Hepatic stellate cell (primary cell): ENCODE results near the gene TEDC2.

Experiments used
- DNase-seq: peaks from one replicate; pipeline ENCODE4 v3.0.0; 2011; ENCODE audit warnings: low spot score

The TEDC2 gene

GRCh38 chr16:2496223-2497115, 36.6 kb downstream of the TEDC2 start:
- no peak for DNase-seq

- no peak for DNase-seq
Measured at GRCh38 chr16:2497116-2497630, 37.3 kb downstream of the TEDC2 start.

GRCh38 chr16:2497695-2498484, 38.0 kb downstream of the TEDC2 start:
- no peak for DNase-seq

DNA sequence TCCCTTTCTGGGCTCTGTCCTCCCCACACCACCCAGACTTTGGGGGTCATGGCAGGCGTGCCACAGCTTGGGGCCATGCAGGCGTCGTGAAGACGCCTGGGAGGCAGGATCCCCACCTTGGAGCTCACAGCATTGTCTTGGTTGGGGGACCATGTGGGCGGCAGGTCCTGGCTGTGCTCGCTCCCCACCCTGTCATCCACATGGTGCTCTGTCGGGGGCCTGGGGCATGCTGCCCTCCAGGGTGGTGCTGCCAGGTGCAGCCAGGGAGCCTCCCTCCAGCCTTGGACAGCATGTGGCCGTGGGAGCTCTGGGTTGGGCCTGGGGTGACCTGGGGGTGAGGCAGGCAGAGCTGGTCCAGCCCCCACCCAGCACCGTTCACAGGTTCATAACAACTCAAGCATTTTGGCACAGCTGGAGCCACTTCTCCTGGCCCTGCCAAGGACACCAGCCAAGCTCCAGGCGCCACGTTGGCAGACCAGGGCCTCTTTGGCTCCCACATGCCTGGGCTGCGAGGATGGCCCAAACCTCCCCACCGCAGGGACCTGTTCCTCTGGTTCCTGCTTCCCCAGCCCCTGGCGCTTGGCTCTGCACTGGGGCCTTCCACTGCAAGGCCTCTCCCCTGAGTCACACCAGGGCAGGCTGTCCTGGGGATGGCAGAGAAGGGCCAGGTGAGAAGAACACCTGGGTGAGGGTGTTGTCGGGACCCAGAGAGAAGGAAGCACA, 38.8 kb downstream of the TEDC2 start:
- no peak for DNase-seq

GRCh38 chr16:2499454-2499853, 39.5 kb downstream of the TEDC2 start:
- DNase-seq, result no peak

GRCh38 chr16:2499890-2500429, 40.1 kb downstream of the TEDC2 start:
- no peak for DNase-seq

DNA sequence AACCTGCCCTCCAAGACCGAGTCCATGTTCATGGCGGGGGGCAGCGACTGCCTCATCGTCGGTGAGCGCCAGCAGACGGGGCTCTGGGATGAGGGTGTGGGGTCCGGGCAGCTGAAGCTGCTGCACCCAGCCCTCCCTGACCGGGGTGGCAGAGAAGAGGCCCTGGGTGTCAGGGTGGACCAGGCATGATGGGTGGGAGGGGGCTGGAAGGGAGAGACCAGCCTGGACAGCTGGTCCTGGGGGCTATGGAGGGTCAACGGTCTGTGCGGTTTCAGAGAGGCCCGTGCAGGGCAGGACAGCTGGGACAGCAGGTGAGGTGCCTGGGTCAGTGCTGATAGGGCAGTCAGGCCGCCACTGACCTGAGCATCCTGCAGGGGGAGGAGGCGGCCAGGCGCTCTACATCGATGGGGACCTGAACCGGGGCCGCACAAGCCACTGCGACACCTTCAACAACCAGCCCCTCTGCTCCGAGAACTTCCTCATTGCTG, 40.6 kb downstream of the TEDC2 start:
- no peak for DNase-seq

GRCh38 chr16:2500918-2501750, 41.2 kb downstream of the TEDC2 start:
- peak; percentile 89 for DNase-seq

DNA sequence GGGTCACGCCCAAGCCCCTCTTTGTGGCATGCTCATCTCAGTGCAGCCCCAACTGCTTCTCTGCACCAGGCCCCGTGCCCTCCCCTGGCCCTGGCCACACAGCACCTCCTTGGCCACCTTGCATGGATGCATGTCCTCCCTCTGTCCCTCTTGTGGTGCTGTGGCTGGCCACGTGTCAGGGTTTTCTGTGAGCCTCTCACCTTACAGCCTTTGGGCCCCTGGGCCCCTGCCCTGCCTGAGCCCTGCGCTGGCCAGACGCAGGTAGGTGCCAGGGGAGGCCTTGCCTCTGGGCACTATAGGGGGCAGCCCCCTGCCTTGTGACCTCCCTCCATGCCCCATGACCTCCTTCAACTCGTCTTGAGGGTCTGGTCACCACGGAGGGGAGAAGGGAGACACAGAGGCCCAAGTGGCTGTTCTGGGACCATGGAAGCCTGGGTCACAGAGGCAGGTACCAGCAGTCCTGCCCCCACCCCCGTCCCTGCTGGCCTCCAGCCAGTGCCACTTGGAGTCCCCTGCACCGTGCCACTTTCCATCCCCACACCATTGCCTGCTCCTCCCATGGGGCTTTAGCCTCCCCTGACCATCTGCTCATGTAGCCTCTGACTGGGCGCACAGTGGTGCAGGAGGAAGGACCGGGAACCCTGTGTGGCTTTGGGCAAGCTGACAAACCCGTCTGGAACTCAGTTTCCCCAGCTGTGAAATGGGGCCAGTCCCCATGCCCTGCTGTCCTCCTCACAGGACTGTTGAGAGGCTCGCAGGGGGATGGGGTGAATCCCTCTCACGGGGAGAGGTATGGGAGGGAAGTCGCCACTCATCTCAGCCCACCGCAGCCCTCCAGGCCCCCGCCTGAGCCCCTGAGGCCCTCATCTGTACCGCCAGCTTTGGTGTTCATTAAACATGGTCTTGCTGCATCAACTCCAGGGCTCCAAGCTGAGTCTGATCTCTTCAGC, 42.3 kb downstream of the TEDC2 start:
- no peak for DNase-seq

GRCh38 chr16:2505695-2506094, 45.8 kb downstream of the TEDC2 start:
- no peak for DNase-seq

DNA sequence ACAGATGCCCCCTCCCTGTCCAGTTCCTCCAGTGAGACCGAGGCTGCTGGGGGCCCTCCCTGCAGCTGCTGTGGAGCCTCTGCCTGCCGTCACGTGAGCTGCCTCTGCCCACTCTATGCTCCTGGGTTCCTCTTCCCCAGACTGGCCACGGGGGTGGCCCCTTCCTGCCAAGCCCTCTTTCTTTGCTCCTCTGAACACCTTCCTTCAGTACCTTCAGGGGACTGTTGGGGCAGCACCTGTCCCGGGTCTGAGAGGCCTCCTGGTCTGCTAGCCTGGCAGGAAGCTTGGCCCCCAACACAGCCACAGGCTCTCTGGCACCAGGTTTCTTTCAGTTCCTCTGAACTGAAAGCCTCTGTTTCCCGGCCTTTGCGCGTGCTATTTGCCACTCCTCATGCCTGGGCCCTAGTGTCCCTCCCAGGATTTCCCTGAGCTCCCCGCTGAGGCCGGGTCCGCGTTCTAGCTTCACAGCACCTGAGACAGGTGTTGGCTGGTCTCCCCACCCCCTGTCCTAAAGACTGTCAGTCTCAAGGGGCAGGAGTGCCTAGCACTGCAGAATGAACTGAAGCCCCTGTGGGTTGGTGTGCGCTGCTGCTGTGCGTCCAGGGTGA, 47.2 kb downstream of the TEDC2 start:
- no peak for DNase-seq

DNA sequence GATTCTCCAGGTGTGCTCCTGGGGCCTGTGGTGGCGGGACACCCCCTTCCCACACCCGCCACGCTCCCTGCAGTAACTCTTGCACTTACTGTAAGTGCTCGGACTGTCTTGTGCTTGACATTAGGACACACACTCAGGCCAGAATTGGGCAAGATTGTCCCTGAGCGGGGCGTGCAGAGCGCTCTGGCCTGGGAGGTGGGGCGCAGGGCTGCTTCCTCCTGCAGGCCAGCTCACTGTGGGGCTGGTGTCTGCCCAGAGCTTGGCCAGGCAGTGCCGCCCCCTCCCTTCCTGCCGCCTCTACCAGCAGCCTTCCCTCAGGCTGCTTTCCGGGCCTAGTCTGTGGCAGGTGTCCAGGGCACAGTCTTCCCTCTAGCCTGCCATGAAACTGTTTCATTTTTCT, 47.8 kb downstream of the TEDC2 start:
- DNase-seq, result no peak

DNA sequence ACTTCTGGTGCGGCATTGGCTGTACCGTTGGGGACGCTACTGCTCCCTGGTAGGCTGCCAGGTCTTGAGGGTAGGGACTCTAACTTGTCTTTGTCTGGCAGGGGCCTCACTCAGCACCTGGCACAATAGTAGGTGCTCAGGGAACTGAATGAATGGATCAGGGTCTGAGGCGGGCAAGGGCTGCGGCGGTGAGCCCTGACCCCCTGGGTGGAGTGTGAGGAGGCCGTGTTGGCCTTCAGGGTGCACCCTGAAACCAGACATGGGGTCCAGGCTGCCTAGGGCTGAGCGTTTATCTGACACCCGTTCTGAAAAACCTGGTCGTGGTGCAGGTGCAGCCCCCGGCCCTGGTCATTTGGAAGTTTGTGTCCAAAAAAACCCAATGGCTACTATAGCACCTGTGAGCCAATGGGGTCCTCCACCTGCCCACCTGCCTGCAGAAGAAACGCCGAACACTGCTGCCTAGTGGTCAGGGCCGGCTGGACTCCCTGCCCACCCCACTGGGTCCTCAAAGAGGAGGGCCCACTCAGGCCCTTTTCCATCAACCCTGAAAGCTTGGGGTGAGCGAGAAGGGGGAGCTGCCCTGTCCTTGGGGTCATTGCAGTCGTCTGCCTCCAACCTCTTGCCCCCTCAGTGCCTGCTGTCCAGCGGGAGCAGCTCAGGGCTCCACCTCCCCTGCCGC, 49.0 kb downstream of the TEDC2 start:
- DNase-seq, result no peak

DNA sequence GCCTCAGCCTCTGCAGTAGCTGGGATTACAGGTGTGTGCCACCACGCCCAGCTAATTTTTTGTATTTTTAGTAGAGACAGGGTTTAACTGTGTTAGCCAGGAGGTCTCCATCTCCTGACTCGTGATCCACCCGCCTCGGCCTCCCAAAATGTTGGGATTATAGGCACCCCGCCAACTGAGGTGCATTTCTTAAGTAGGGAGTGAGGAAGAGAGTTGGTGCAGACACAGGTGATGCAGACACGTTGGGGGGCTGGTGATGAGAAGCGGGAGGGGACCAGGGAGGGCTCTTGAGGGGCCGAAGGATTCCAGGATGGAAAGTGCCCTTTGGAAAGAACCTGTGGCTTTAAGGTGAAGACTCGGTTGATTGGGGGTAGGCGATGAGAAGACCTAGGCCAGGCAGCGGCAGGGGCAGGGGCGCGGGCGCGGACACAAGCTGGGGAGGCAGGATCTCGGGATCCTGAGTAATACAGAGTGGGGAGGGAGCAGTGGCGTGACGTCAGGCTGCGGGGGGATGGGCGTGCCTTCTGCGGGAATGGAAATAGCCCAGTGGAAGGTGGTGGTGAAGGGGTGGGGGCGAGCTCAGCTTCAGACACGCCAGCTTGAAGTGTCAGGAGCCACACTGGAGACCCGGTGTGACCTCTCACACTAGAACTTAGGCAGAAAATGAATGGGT, 51.4 kb downstream of the TEDC2 start:
- DNase-seq, result peak; percentile 83

DNA sequence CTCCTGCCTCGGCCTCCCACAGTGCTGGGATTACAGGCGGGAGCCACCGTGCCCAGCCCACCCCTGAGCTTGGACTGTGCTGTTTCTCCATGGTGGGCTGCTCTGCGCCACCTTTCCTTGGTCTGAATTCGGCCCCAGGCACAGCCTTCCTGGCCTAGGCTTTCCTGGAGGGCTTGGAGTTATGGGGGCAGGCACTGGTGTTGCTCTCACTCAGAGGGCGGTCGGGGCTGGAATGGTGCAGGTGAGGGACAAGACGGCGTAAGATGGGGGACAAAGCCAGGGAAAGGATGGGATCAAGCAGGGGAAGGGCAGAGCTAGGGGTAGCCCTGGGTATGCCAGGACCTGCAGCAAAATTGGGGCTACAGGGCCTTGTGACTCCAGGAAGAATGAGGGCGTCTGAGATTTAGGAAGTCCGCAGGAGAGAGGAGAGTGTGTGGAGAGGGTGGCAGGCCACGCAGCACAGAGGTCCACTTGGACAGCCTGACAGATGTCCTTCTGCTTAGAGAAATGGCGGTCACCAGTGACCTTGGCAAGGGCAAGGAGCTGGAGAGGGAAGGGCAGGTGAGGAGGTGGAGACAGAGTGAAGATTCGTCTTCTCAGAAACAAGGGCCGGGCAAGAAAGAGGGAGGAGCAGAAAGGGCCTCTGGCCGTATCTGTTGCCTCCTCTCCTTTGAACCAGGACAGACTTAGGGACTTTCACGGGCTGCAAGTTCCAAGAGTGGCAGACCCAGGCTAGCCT, 52.3 kb downstream of the TEDC2 start:
- DNase-seq, result no peak

DNA sequence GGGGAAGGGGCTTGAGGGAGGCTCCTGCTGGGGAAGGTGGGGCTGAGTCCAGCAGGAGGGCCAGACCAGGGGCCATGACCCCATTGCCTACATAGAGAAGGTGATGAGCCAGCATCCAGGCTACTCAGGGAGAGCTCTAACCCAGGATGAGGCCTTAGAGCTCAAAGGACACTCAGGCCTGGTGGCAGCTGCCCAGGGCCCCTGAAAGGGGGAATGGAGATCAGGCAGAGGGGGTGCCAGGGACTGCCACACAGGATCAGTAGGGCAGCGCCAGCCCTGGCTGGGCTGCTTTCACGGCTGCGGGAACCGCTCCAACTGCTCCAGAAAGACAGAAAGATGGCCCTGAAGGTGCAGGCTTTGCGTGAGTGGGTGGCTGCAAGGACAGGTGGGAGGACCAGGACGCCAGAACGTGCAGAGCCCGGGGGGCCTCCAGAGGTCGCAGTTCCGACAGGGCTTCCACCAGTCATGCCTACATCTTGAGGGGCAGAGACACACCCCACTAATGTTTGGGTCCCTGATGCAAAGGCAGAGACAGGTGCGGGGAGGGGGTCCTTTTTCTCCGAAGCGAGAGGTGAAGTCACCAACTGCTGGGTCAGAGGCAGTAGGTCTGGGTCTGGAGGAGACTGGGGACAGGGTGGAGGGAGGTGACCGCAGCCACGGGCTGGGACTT, 53.0 kb downstream of the TEDC2 start:
- no peak for DNase-seq
